Panc1 (cell line): Measurements from ENCODE around the gene RBM47.

Source experiments
- POLR2AphosphoS5 ChIP-seq: IDR thresholded peaks from 2 replicates; pipeline ENCODE4 v1.6.1; 2012; ENCODE audit warnings: mild to moderate bottlenecking, low read depth, low read length, moderate library complexity
- SIN3A ChIP-seq: IDR thresholded peaks from 2 replicates; pipeline ENCODE4 v1.6.1; 2012; ENCODE audit warnings: low read depth, mild to moderate bottlenecking, low read length, moderate library complexity, borderline replicate concordance; ENCODE audit not compliant: insufficient read depth
- TF ChIP-seq, protein P1 (sequence below): fragments of 450-650 bp; IDR thresholded peaks from 2 replicates; pipeline ENCODE4 v1.5.1; 2017; ENCODE audit warnings: mild to moderate bottlenecking

DNA sequence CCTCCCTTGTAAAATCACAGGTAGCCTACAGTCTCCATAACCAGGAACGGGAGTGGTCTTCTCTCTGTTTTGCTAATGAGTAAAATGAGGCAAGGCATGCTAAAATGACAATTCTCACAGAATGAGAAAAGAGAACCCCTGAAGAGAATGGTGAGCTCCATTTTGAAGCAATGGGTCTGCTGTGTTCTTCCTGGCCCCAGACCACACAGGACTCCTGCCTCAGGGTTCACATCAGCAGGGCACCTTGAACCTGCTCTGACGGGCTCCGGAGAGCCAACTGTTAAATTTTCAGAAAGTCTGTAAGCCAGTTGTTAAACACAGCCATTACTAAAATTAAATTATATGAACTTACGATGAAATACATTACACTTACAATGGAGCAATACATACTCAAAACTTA, 32.1 kb upstream of the RBM47 start:
- TF ChIP-seq, protein P1, sequence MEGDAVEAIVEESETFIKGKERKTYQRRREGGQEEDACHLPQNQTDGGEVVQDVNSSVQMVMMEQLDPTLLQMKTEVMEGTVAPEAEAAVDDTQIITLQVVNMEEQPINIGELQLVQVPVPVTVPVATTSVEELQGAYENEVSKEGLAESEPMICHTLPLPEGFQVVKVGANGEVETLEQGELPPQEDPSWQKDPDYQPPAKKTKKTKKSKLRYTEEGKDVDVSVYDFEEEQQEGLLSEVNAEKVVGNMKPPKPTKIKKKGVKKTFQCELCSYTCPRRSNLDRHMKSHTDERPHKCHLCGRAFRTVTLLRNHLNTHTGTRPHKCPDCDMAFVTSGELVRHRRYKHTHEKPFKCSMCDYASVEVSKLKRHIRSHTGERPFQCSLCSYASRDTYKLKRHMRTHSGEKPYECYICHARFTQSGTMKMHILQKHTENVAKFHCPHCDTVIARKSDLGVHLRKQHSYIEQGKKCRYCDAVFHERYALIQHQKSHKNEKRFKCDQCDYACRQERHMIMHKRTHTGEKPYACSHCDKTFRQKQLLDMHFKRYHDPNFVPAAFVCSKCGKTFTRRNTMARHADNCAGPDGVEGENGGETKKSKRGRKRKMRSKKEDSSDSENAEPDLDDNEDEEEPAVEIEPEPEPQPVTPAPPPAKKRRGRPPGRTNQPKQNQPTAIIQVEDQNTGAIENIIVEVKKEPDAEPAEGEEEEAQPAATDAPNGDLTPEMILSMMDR, result no peak
- no peak for TF ChIP-seq POLR2AphosphoS5
- no peak for TF ChIP-seq SIN3A
